HG03025 (cell line): ENCODE results near the gene CLK1.
"Not testable (repeated sequence)": the region's sequence is repeated elsewhere in the genome, so short reads cannot be mapped to it uniquely, and the experiment has no call there.

ENCODE experiments used
- ATAC-seq: cut with Tn5 transposase; IDR thresholded peaks from one replicate; pipeline ENCODE4 v1.9.1; 2021; ENCODE audit warnings: mild to moderate bottlenecking, moderate library complexity; ENCODE audit not compliant: unreplicated experiment, low FRiP score

The CLK1 gene

GRCh38 chr2:200864176-200865034 is at the start of gene CLK1:
Gene CLK1, minus strand, starts transcription at chr2:200864658. Its CDS starts 2,796 bp downstream, at chr2:200861862.
- peak; percentile 76 for ATAC-seq

- no peak for ATAC-seq
Observed at GRCh38 chr2:200913654-200914053, 49.2 kb upstream of the CLK1 start.

GRCh38 chr2:200909958-200910357 is 45.5 kb upstream of the CLK1 start:
- no peak for ATAC-seq

- ATAC-seq: no peak
Observed at GRCh38 chr2:200905618-200906296, 41.3 kb upstream of the CLK1 start.

- peak; percentile 93 for ATAC-seq
Observed at GRCh38 chr2:200901459-200902072, 37.1 kb upstream of the CLK1 start.

- no peak for ATAC-seq
Observed at GRCh38 chr2:200899482-200899881, 35.0 kb upstream of the CLK1 start.

- ATAC-seq: peak; percentile 76
Observed at GRCh38 chr2:200888704-200889625, 24.5 kb upstream of the CLK1 start, which contains the start of the genes NIF3L1 and PPIL3. Gene NIF3L1, plus strand, starts transcription at chr2:200889371. Its CDS starts 2,573 bp downstream, at chr2:200891944. Gene PPIL3, minus strand, starts transcription at chr2:200889077. Its CDS starts 1,462 bp downstream, at chr2:200887615.

GRCh38 chr2:200881715-200882249 is 17.3 kb upstream of the CLK1 start:
- ATAC-seq: not testable (repeated sequence)

GRCh38 chr2:200878289-200878880 is 13.9 kb upstream of the CLK1 start:
- ATAC-seq: no peak

- ATAC-seq: no peak
Observed at GRCh38 chr2:200877443-200877842, 13.0 kb upstream of the CLK1 start.

- ATAC-seq: no peak
Observed at GRCh38 chr2:200873560-200873959, 9.1 kb upstream of the CLK1 start.

- ATAC-seq: no peak
Observed at GRCh38 chr2:200871151-200871550, 6.7 kb upstream of the CLK1 start.

GRCh38 chr2:200869014-200869413 is 4.6 kb upstream of the CLK1 start:
- no peak for ATAC-seq

GRCh38 chr2:200863782-200864175 is 679 bp downstream of the CLK1 start:
- no peak for ATAC-seq

GRCh38 chr2:200862532-200863000 is 1.9 kb downstream of the CLK1 start:
- ATAC-seq: no peak

GRCh38 chr2:200861617-200862155 is 2.8 kb downstream of the CLK1 start:
- no peak for ATAC-seq

GRCh38 chr2:200860092-200860795 is 4.2 kb downstream of the CLK1 start:
- ATAC-seq: no peak

- no peak for ATAC-seq
Observed at GRCh38 chr2:200856806-200857205, 7.7 kb downstream of the CLK1 start.
